Adrenal gland (tissue), 12 donors: ENCODE results near the gene B4GALT7. TPM values are rescaled to one million over a fixed set of nuclear protein-coding genes. Genes with fewer than 3 reads are reported as not detected.
"Not testable (repeated sequence)": the region's sequence is repeated elsewhere in the genome, so short reads cannot be mapped to it uniquely, and the experiment has no call there.

ENCODE experiments used
- DNase-seq, 7 donors: peaks; one replicate each; pipeline ENCODE4 v3.0.0-alpha.2; 2019 to 2020
- H3K27ac ChIP-seq, 5 donors: fragments of 200-600 bp; sonication (generic) in 4 of 5; 1 replicate in 3 of 5; 2 replicates in 2 of 5; pipeline versions ENCODE4 v1.5.1 to v1.8.0; 2016 to 2020; ENCODE audit warnings: mild to moderate bottlenecking in 1 of 5
- H3K27me3 ChIP-seq: fragments of 200-600 bp; 2 replicates; pipeline ENCODE4 v1.8.0; 2021
- H3K36me3 ChIP-seq, 2 donors: fragments of 200-600 bp; replicated peaks in 1 of 2; 1 replicate in 1 of 2; 2 replicates in 1 of 2; pipeline versions ENCODE4 v1.5.1 to v1.8.0; 2018 to 2022
- H3K4me1 ChIP-seq, 2 donors: fragments of 200-600 bp; replicated peaks in 1 of 2; 1 replicate in 1 of 2; 2 replicates in 1 of 2; pipeline versions ENCODE4 v1.5.1 to v1.8.0; 2018 to 2021
- H3K4me3 ChIP-seq, 4 donors: fragments of 200-600 bp; sonication (generic) in 3 of 4; one replicate each; pipeline ENCODE4 v1.5.1; 2016 to 2018
- H3K9me3 ChIP-seq, 3 donors: fragments of 200-600 bp; sonication (generic) in 1 of 3; replicated peaks in 1 of 3; 1 replicate in 2 of 3; 2 replicates in 1 of 3; pipeline versions ENCODE4 v1.5.1 to v1.8.0; 2016 to 2021
- POLR2A ChIP-seq, 2 donors: fragments of 450-650 bp; IDR thresholded peaks; one replicate each; pipeline ENCODE4 v1.6.1; 2017; ENCODE audit warnings: antibody characterized with exemption in 2 of 2, mild to moderate bottlenecking in 2 of 2, moderate library complexity in 1 of 2
- WGBS, 4 donors: extraction: QIAGEN DNeasy Blood & Tissue Kit in 2 of 4; methylation state at CpG; one replicate each; pipeline versions ENCODE4 v1.1.5 to v1.1.7; 2013 to 2017; 5-methylcytosine and 5-hydroxymethylcytosine counted together
- intact Hi-C, 2 donors: fragments of 100-400 bp; cut with DNase I; formaldehyde crosslinking; loops; one replicate each; pipeline versions ENCODE4 v1.14.1 to v1.15.0; 2022 to 2023
- polyA plus RNA-seq, 3 donors: library from polyadenylated mRNA; stranded (reverse); fragments of 200-250 nt in 2 of 3; fragments of 350-450 nt in 1 of 3; fragmentation: Illumina TruSeq in 1 of 3; extraction: RNeasy Lipid Tissue Mini Kit (QIAGEN cat#74804) in 1 of 3; gene quantifications; one replicate each; pipeline ENCODE4 v1.2.3, GENCODE V29; 2013 to 2014
- total RNA-seq, 9 donors: library from RNA; depleted of rRNA in 4 of 9; stranded (reverse); fragments of >200 nt in 4 of 9; fragments of 120-200 nt in 1 of 9; fragmentation: NEBNext Ultra II Directional in 1 of 9; extraction: Animal tissue kit (Norgen Biotek cat#: 25700) in 1 of 9; gene quantifications; one replicate each; pipeline versions ENCODE4 v1.1.0 to v1.2.4, GENCODE V29; 2013 to 2023
- TF ChIP-seq, protein P1 (sequence below), 6 experiments: fragments of 450-650 bp in 4 of 6; fragments of 200-600 bp in 2 of 6; sonication (generic) in 1 of 6; IDR thresholded peaks; 1 replicate in 5 of 6; 2 replicates in 1 of 6; pipeline versions ENCODE4 v1.5.1 to v1.8.0; 2016 to 2021; ENCODE audit warnings: antibody characterized with exemption in 6 of 6, mild to moderate bottlenecking in 2 of 6, moderate library complexity in 1 of 6
- donor health status: healthy with polysubstance abuse.
- donor health status: Bipolar disorder and iron deficiency.
- donor health status: DM: yes; HTN: yes; CAD: no.
- donor health status: DM: no; HTN: no; CAD: no.
- donor health status: DM: no; HTN: no; CAD: no.
- donor health status: DM: yes; HTN: yes; CAD: no.

Gene B4GALT7
- total and polyA plus RNA-seq, 12 donors, result 22.7 to 131 (median 43.8) TPM

DNA sequence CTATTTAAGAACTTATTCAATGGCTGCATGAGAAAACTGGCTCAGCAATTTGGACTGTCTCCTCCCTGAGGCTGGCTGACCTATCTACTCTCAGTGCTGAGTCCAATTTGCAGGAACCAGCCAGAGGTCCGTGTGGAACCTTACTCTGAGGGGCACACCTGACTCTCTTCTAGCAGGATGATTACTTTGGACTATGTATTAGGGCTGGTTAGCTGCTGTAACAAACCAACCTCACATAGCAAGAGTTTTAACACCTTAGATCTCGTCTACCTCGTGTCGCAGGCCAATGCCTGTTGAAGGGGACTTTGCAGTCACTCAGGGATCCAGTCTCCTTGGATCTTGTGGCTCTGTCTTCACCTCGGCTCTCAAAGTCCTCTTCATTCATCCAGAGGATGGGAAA is 42.1 kb upstream of the B4GALT7 start:
- DNase-seq, result no peak
- H3K36me3 ChIP-seq, result no peaks in the 10 kb centered on the region
- no peaks in the 10 kb centered on the region for H3K9me3 ChIP-seq
- peaks cover 12 to 13% of the 10 kb centered on the region in 2 donors for H3K4me1 ChIP-seq
- TF ChIP-seq, protein P1, sequence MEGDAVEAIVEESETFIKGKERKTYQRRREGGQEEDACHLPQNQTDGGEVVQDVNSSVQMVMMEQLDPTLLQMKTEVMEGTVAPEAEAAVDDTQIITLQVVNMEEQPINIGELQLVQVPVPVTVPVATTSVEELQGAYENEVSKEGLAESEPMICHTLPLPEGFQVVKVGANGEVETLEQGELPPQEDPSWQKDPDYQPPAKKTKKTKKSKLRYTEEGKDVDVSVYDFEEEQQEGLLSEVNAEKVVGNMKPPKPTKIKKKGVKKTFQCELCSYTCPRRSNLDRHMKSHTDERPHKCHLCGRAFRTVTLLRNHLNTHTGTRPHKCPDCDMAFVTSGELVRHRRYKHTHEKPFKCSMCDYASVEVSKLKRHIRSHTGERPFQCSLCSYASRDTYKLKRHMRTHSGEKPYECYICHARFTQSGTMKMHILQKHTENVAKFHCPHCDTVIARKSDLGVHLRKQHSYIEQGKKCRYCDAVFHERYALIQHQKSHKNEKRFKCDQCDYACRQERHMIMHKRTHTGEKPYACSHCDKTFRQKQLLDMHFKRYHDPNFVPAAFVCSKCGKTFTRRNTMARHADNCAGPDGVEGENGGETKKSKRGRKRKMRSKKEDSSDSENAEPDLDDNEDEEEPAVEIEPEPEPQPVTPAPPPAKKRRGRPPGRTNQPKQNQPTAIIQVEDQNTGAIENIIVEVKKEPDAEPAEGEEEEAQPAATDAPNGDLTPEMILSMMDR (IDR thresholded peaks at IDR 0.05), result no peak
- no peak for TF ChIP-seq POLR2A (IDR thresholded peaks at IDR 0.05)
- no peak overlapping the region for H3K27ac ChIP-seq
- no peak overlapping the region for H3K4me3 ChIP-seq
- intact Hi-C loops, result no loop called here
- 66 to 80% (median 79%) methylated on average over 5 of the region's 5 CpGs for WGBS, 4 donors
- no peaks in the 10 kb centered on the region for H3K27me3 ChIP-seq

DNA sequence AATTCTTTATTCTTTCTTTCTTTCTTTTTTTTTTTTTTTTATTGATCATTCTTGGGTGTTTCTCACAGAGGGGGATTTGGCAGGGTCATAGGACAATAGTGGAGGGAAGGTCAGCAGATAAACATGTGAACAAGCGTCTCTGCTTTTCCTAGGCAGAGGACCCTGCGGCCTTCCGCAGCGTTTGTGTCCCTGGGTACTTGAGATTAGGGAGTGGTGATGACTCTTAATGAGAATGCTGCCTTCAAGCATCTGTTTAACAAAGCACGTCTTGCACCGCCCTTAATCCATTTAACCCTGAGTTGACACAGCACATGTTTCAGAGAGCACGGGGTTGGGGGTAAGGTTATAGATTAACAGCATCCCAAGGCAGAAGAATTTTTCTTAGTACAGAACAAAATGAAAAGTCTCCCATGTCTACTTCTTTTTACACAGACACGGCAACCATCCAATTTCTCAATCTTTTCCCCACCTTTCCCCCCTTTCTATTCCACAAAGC is 40.4 kb upstream of the B4GALT7 start:
- H3K27ac ChIP-seq, H3K27me3 ChIP-seq, H3K36me3 ChIP-seq, H3K4me1 ChIP-seq, H3K4me3 ChIP-seq, DNase-seq, intact Hi-C loops, H3K9me3 ChIP-seq: not testable (repeated sequence)
- WGBS, 4 donors, result 54 to 60% (median 58%) methylated on average over 8 of the region's 8 CpGs

DNA sequence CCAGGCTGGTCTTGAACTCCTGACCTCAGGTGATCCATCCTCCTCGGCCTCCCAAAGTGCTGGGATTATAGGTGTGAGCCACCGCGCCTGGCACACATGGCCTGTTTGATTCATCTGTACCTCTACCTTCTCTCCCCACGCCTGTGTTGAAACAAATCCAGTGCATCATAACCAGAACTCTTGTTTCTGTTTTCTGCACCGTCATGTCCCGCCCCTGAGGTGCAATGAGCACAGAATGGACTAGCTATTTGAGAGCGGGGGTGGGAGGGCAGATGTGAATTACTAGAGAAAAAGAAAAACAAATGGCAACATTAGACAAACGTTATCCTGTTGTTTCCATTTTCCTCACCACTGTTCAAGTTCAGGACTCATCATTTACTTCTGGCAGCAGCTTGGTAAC is 34.9 kb upstream of the B4GALT7 start:
- Histone ChIP-seq H3K4me3 (no peak overlapping the region), H3K27me3 (peaks cover 10% of the 10 kb centered on the region), H3K9me3 (no peaks in the 10 kb centered on the region), H3K36me3 (no peaks in the 10 kb centered on the region), H3K4me1 (no peaks in the 10 kb centered on the region), H3K27ac (no peak overlapping the region)
- TF ChIP-seq, protein P1 (IDR thresholded peaks at IDR 0.05), result no peak
- no peak for TF ChIP-seq POLR2A (IDR thresholded peaks at IDR 0.05)
- intact Hi-C loops, result no loop called here
- WGBS, 4 donors, result 71 to 75% (median 72%) methylated on average over 8 of the region's 8 CpGs
- no peak for DNase-seq

DNA sequence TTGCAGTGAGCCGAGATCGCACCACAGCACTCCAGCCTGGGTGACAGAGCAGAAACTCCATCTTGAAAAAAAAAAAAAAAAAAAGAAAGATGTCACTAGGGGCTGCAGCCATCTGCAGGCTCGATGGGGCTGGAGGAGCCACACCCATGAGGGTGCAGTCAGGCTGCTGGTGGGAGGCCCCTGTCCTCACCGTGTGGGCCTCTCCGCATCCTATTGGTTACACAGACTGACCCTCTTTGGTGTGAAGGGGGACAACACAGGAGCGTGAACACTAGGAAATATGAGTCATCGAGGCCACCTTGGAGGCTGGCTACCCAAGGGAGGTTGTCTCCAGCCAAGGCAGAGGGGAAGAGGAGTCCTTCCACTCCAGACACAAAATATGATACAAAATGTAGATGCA is 31.6 kb upstream of the B4GALT7 start:
- WGBS, 4 donors, result 67 to 75% (median 73%) methylated on average over 6 to 7 of the region's 7 CpGs
- no peaks in the 10 kb centered on the region for H3K9me3 ChIP-seq
- H3K4me1 ChIP-seq, result no peaks in the 10 kb centered on the region
- TF ChIP-seq POLR2A (IDR thresholded peaks at IDR 0.05), result no peak
- TF ChIP-seq, protein P1 (IDR thresholded peaks at IDR 0.05), result no peak
- no peak overlapping the region for H3K27ac ChIP-seq
- H3K36me3 ChIP-seq, result no peaks in the 10 kb centered on the region
- DNase-seq, result no peak
- intact Hi-C loops, result no loop called here
- peaks cover 10% of the 10 kb centered on the region for H3K27me3 ChIP-seq
- H3K4me3 ChIP-seq, result no peak overlapping the region

DNA sequence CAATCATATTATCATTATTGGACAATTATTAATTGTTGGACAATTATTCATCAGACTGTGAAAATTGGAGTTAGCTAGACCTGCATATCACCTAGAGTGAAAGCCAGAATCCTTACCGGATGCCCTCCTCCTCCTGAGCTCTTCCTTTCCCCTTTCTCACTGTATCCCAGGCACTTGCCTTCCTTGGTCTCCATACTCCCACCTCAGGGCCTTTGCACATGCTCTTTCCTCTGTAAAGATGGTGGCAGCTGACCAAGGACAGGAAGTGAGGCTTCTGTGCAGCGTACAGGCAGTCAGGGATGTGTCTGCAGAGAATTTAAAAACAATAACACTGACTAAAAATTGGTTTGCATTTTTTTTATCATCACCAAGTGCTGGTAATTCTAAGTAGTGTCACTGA is 30.0 kb upstream of the B4GALT7 start:
- H3K27me3 ChIP-seq, result peaks cover 8% of the 10 kb centered on the region
- no peaks in the 10 kb centered on the region for H3K4me1 ChIP-seq
- no peak for DNase-seq
- 62 to 86% (median 78%) methylated on average over 2 of the region's 2 CpGs for WGBS, 4 donors
- intact Hi-C loops, result no loop called here
- H3K4me3 ChIP-seq, result no peak overlapping the region
- H3K27ac ChIP-seq, result no peak overlapping the region
- no peaks in the 10 kb centered on the region for H3K36me3 ChIP-seq
- no peaks in the 10 kb centered on the region for H3K9me3 ChIP-seq
- TF ChIP-seq, protein P1 (IDR thresholded peaks at IDR 0.05), result no peak
- no peak for TF ChIP-seq POLR2A (IDR thresholded peaks at IDR 0.05)
